Fibroblast of lung (primary cell): ENCODE results near the gene S100A1. TPM values are rescaled to one million over a fixed set of nuclear protein-coding genes. Genes with fewer than 3 reads are reported as not detected.

ENCODE experiments used
- DNase-seq, 2 donors: peaks; one replicate each; pipeline versions ENCODE4 v3.0.0 to v3.0.0-alpha.2; 2010; ENCODE audit warnings: low read depth in 2 of 2
- H2AFZ ChIP-seq: 2 replicates; pipeline ENCODE4 v1.5.1; 2012; ENCODE audit warnings: low read length, control low read depth, inconsistent platforms
- H3K27ac ChIP-seq: 2 replicates; pipeline ENCODE4 v1.5.1; 2011; ENCODE audit warnings: low read length, control low read depth; ENCODE audit not compliant: insufficient read depth
- H3K27me3 ChIP-seq: 2 replicates; pipeline ENCODE4 v1.5.1; 2011; ENCODE audit warnings: mild to moderate bottlenecking, low read length; ENCODE audit not compliant: control insufficient read depth, insufficient read depth
- H3K36me3 ChIP-seq: 2 replicates; pipeline ENCODE4 v1.5.1; 2011; ENCODE audit warnings: low read length; ENCODE audit not compliant: control insufficient read depth, insufficient read depth
- H3K4me1 ChIP-seq: 2 replicates; pipeline ENCODE4 v1.5.1; 2011; ENCODE audit warnings: low read length; ENCODE audit not compliant: control insufficient read depth, insufficient read depth; ENCODE audit errors: extremely low read depth
- H3K4me2 ChIP-seq: 2 replicates; pipeline ENCODE4 v1.5.1; 2011; ENCODE audit warnings: low read length, control low read depth; ENCODE audit not compliant: insufficient read depth; ENCODE audit errors: extremely low read depth
- H3K4me3 ChIP-seq, 4 experiments: fragments of 200-600 bp in 1 of 4; sonication (generic) in 1 of 4; replicated peaks in 1 of 4; 2 replicates each; pipeline ENCODE4 v1.5.1; 2011 to 2016; ENCODE audit warnings: low read length in 4 of 4, low read depth in 3 of 4, mild to moderate bottlenecking in 3 of 4, control low read depth in 2 of 4, inconsistent platforms in 1 of 4, mixed read lengths in 1 of 4; ENCODE audit not compliant: insufficient read depth in 1 of 4; ENCODE audit errors: control extremely low read depth in 1 of 4
- H3K79me2 ChIP-seq: 2 replicates; pipeline ENCODE4 v1.5.1; 2012; ENCODE audit warnings: mild to moderate bottlenecking, low read length, inconsistent platforms; ENCODE audit not compliant: control insufficient read depth, insufficient read depth
- H3K9ac ChIP-seq: 2 replicates; pipeline ENCODE4 v1.5.1; 2011; ENCODE audit warnings: mild to moderate bottlenecking, low read length, control low read depth; ENCODE audit not compliant: insufficient read depth
- H3K9me3 ChIP-seq: 2 replicates; pipeline ENCODE4 v1.5.1; 2012; ENCODE audit warnings: low read depth, low read length; ENCODE audit not compliant: control insufficient read depth, insufficient read depth
- H4K20me1 ChIP-seq: 2 replicates; pipeline ENCODE4 v1.5.1; 2011; ENCODE audit warnings: low read length; ENCODE audit not compliant: control insufficient read depth, insufficient read depth; ENCODE audit errors: extremely low read depth
- CTCF ChIP-seq, 2 donors: IDR thresholded peaks in 1 of 2; conservative IDR thresholded peaks in 1 of 2; 1 replicate in 1 of 2; 2 replicates in 1 of 2; pipeline ENCODE4 v1.5.1; 2011 to 2012; ENCODE audit warnings: low read length in 2 of 2, control low read depth in 1 of 2, inconsistent platforms in 1 of 2, low read depth in 1 of 2, mild to moderate bottlenecking in 1 of 2
- EZH2 ChIP-seq: IDR thresholded peaks from 2 replicates; pipeline ENCODE4 v1.5.1; 2012; ENCODE audit warnings: low read length, control low read depth, mild to moderate bottlenecking; ENCODE audit errors: missing control alignments
- polyA plus RNA-seq, 2 donors: library from polyadenylated mRNA; depleted of rRNA in 1 of 2; stranded (reverse) in 1 of 2; unstranded in 1 of 2; fragments of >200 nt; gene quantifications; 2 replicates each; pipeline ENCODE4 v1.2.1, GENCODE V29; 2011 to 2012; ENCODE audit warnings: missing spikeins in 1 of 2
- total RNA-seq: library from RNA; depleted of rRNA; stranded (reverse); fragments of >200 nt; gene quantifications from 2 replicates; pipeline ENCODE4 v1.2.1, GENCODE V29; 2014

S100A1 gene
- total and polyA plus RNA-seq, 2 donors (not counting 1 experiment from before 2014, with no cell fraction given) = 0.17 to 9.7 TPM

- Histone ChIP-seq H3K36me3 (peaks cover 3% of the 10 kb centered on the region), H3K27ac (no peak overlapping the region), H3K27me3 (no peaks in the 10 kb centered on the region), H3K9ac (no peak overlapping the region), H3K79me2 (peaks cover 29% of the 10 kb centered on the region), H3K4me1 (peaks cover 10% of the 10 kb centered on the region), H2AFZ (no peak overlapping the region), H3K9me3 (no peaks in the 10 kb centered on the region), H3K4me3 (no peak overlapping the region), H3K4me2 (no peak overlapping the region), H4K20me1 (no peaks in the 10 kb centered on the region)
- TF ChIP-seq CTCF (conservative IDR thresholded peaks at IDR 0.05 in 1 of 2, IDR thresholded peaks at IDR 0.05 in 1 of 2; ENCODE audit: low read depth in 1 of 2, low read length in 2 of 2) = no peak
- no peak for TF ChIP-seq EZH2
- DNase-seq = no peak
Observed at GRCh38 chr1:153615406-153615805, 12.8 kb upstream of the S100A1 start.

GRCh38 chr1:153616144-153616916 is 11.9 kb upstream of the S100A1 start, which contains the start of gene S100A14:
Gene S100A14 (minus strand): TSS chr1:153616325. CDS start chr1:153615858, 467 bp downstream.
- Histone ChIP-seq H3K4me3 (no peak within 1 kb of the TSS), H4K20me1 (no peaks in the 10 kb centered on the region), H2AFZ (peak within 1 kb of the TSS; percentile 43), H3K9ac (peak within 1 kb of the TSS; percentile 14), H3K27me3 (no peaks in the 10 kb centered on the region), H3K4me1 (peaks cover 9% of the 10 kb centered on the region), H3K36me3 (peaks cover 3% of the 10 kb centered on the region), H3K4me2 (no peak within 1 kb of the TSS), H3K27ac (no peak within 1 kb of the TSS), H3K79me2 (peaks cover 20% of the 10 kb centered on the region), H3K9me3 (no peaks in the 10 kb centered on the region)
- TF ChIP-seq EZH2 (no peak), CTCF (conservative IDR thresholded peaks at IDR 0.05 in 1 of 2, IDR thresholded peaks at IDR 0.05 in 1 of 2; ENCODE audit: low read depth in 1 of 2, low read length in 2 of 2) (no peak)
- DNase-seq = no peak

GRCh38 chr1:153616917-153617311 is 11.3 kb upstream of the S100A1 start:
- no peak for DNase-seq
- no peaks in the 10 kb centered on the region for H4K20me1 ChIP-seq
- peaks cover 3% of the 10 kb centered on the region for H3K36me3 ChIP-seq
- H3K4me1 ChIP-seq = peaks cover 9% of the 10 kb centered on the region
- peak overlapping the region; percentile 43 for H2AFZ ChIP-seq
- TF ChIP-seq CTCF (conservative IDR thresholded peaks at IDR 0.05 in 1 of 2, IDR thresholded peaks at IDR 0.05 in 1 of 2; ENCODE audit: low read depth in 1 of 2, low read length in 2 of 2) (no peak), EZH2 (no peak)
- H3K27ac ChIP-seq = no peak overlapping the region
- no peaks in the 10 kb centered on the region for H3K9me3 ChIP-seq
- no peak overlapping the region for H3K4me3 ChIP-seq
- H3K4me2 ChIP-seq = no peak overlapping the region
- peaks cover 15% of the 10 kb centered on the region for H3K79me2 ChIP-seq
- H3K9ac ChIP-seq = peak overlapping the region; percentile 14
- H3K27me3 ChIP-seq = no peaks in the 10 kb centered on the region
